Caco-2 (cell line): ENCODE data around the gene DUOX2. TPM values are rescaled to one million over a fixed set of nuclear protein-coding genes. Genes with fewer than 3 reads are reported as not detected.

Source experiments
- BruUV-seq: library from RNA; stranded (reverse); fragments of 400-500 nt; replicated peaks from 2 replicates; lab custom pipeline; 2021; lab: Mats Ljungman, UMichigan
- CTCF ChIA-PET: fragments of 300-600 bp; sonication (Branson Sonifier 250); formaldehyde crosslinking; loops from one replicate; lab custom pipeline; 2022; ENCODE audit warnings: antibody characterized with exemption; lab: Charles Lee
- POLR2A ChIA-PET: fragments of 300-600 bp; sonication (Branson Sonifier 250); formaldehyde crosslinking; loops from one replicate; lab custom pipeline; 2022; ENCODE audit warnings: antibody characterized with exemption; lab: Charles Lee
- DNase-seq, 2 experiments: peaks; one replicate each; pipeline versions ENCODE4 v3.0.0 to v3.0.0-alpha.2; 2020 to 2022
- H3K27me3 ChIP-seq: replicated peaks from 2 replicates; pipeline ENCODE4 v1.6.0; 2011; ENCODE audit warnings: low read length; ENCODE audit not compliant: control insufficient read depth, insufficient read depth
- H3K36me3 ChIP-seq: 2 replicates; pipeline ENCODE4 v1.5.1; 2011; ENCODE audit warnings: low read length; ENCODE audit not compliant: control insufficient read depth, insufficient read depth
- H3K4me1 ChIP-seq: fragments of 250-450 bp; sonication (Bioruptor Pico); 2 replicates; pipeline ENCODE4 v1.5.1; 2020; ENCODE audit warnings: mild to moderate bottlenecking
- H3K4me3 ChIP-seq: 2 replicates; pipeline ENCODE4 v1.5.1; 2011; ENCODE audit warnings: low read depth, mild to moderate bottlenecking, control low read depth, low read length
- H3K9me3 ChIP-seq: fragments of 250-450 bp; sonication (Bioruptor Pico); 2 replicates; pipeline ENCODE4 v1.5.1; 2020; ENCODE audit warnings: mild to moderate bottlenecking, moderate library complexity
- H3K27ac Mint-ChIP-seq: one replicate; pipeline ENCODE4 v1.8.0; 2022; ENCODE audit warnings: mixed read lengths; ENCODE audit not compliant: unreplicated experiment
- H3K27me3 Mint-ChIP-seq: one replicate; pipeline ENCODE4 v1.8.0; 2022; ENCODE audit warnings: mixed read lengths; ENCODE audit not compliant: insufficient read depth, unreplicated experiment
- H3K36me3 Mint-ChIP-seq: one replicate; pipeline ENCODE4 v1.8.0; 2022; ENCODE audit warnings: mild to moderate bottlenecking, mixed read lengths; ENCODE audit not compliant: insufficient read depth, unreplicated experiment
- H3K4me1 Mint-ChIP-seq: one replicate; pipeline ENCODE4 v1.8.0; 2022; ENCODE audit warnings: low read depth, mixed read lengths; ENCODE audit not compliant: unreplicated experiment
- H3K4me3 Mint-ChIP-seq: one replicate; pipeline ENCODE4 v1.8.0; 2022; ENCODE audit warnings: mild to moderate bottlenecking, moderate library complexity, mixed read lengths; ENCODE audit not compliant: unreplicated experiment
- H3K9me3 Mint-ChIP-seq: one replicate; pipeline ENCODE4 v1.8.0; 2022; ENCODE audit warnings: mixed read lengths; ENCODE audit not compliant: unreplicated experiment
- intact Hi-C: fragments of 100-400 bp; cut with micrococcal nuclease; formaldehyde crosslinking; loops from one replicate; pipeline ENCODE4 v1.10.0; 2022; ENCODE audit not compliant: unreplicated experiment
- total RNA-seq: library from RNA; stranded (reverse); gene quantifications from 2 replicates; pipeline ENCODE4 v1.2.3, GENCODE V29; 2022
- TF ChIP-seq, protein P1 (sequence below), 2 experiments: fragments of 200-600 bp in 1 of 2; IDR thresholded peaks; 1 replicate in 1 of 2; 2 replicates in 1 of 2; pipeline versions ENCODE4 v1.5.1 to v1.8.0; 2011 to 2022; ENCODE audit warnings: antibody characterized with exemption in 1 of 2, control low read depth in 1 of 2, inconsistent platforms in 1 of 2, low read depth in 1 of 2, low read length in 1 of 2, mild to moderate bottlenecking in 1 of 2, moderate library complexity in 1 of 2; ENCODE audit not compliant: insufficient read depth in 1 of 2, severe bottlenecking in 1 of 2, unreplicated experiment in 1 of 2

DUOX2 gene
- total RNA-seq, 1 experiment from 2014 or later: 6.9 TPM

DNA sequence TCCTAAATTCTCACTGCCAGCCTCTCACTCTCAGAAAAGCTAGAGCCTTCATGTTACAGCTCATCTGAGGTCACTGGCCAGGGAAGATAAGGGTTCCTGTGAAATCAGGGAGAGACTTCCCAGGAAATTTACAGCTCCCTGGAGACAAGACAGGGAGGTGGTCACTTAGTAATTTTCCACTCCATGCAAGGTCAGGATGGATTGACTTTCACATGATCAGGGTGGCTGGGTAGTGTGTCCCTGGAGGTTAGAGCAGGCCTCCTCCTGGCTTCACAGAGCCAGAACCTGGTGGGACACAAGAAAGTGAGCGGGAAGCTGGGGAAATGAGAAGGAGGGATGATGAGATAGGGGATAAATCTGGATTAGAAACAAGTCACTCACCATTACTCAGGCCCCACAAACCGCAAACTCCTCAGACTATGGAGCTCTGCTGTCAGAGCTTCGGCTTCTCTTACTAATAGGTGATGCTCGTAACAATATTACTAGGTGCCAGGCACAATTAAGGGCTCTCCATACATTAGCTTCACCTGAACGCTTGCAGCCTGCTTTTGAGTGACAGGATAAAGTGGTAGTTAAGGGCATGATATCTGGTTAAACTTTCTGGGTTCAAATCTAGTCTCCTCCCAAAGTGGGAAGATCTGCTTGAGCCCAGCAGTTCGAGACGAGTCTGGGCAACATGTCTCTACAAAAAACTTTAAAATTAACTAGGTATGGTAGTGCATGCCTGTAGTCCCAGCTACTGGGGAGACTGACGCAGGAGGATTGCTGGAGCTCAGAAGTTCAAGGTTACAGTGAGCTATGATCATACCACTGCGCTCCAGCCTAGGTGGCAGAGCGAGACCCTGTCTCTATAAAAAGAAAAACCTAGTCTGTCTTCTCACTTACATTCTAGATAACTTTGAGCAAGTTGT, 24.9 kb downstream of the DUOX2 start:
- H3K27ac Mint-ChIP-seq: peak overlapping the region; percentile 36
- Histone ChIP-seq H3K27me3 (no peaks in the 10 kb centered on the region), H3K4me3 (no peak overlapping the region), H3K4me1 (peaks cover 43% of the 10 kb centered on the region), H3K9me3 (no peaks in the 10 kb centered on the region), H3K36me3 (no peaks in the 10 kb centered on the region)
- no peak for DNase-seq
- ChIA-PET CTCF (interaction anchor here (0.6 to 3.3 kb wide), 3 partner anchors 29 to 1596 kb away, joined by 3 to 19 read pairs (median 3); no protein-coding TSS in a partner anchor), POLR2A (no interaction called here)
- intact Hi-C loops: no loop called here
- TF ChIP-seq, protein P1, sequence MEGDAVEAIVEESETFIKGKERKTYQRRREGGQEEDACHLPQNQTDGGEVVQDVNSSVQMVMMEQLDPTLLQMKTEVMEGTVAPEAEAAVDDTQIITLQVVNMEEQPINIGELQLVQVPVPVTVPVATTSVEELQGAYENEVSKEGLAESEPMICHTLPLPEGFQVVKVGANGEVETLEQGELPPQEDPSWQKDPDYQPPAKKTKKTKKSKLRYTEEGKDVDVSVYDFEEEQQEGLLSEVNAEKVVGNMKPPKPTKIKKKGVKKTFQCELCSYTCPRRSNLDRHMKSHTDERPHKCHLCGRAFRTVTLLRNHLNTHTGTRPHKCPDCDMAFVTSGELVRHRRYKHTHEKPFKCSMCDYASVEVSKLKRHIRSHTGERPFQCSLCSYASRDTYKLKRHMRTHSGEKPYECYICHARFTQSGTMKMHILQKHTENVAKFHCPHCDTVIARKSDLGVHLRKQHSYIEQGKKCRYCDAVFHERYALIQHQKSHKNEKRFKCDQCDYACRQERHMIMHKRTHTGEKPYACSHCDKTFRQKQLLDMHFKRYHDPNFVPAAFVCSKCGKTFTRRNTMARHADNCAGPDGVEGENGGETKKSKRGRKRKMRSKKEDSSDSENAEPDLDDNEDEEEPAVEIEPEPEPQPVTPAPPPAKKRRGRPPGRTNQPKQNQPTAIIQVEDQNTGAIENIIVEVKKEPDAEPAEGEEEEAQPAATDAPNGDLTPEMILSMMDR (IDR thresholded peaks at IDR 0.05; ENCODE audit: insufficient read depth in 1 of 2, low read depth in 1 of 2, low read length in 1 of 2, severe bottlenecking in 1 of 2, unreplicated experiment in 1 of 2): no peak
- no peaks in the 10 kb centered on the region for H3K36me3 Mint-ChIP-seq
- H3K4me3 Mint-ChIP-seq: no peak overlapping the region
- H3K27me3 Mint-ChIP-seq: no peaks in the 10 kb centered on the region
- no TSS peak for BruUV-seq
- H3K9me3 Mint-ChIP-seq: no peaks in the 10 kb centered on the region
- H3K4me1 Mint-ChIP-seq: peaks cover 21% of the 10 kb centered on the region

DNA sequence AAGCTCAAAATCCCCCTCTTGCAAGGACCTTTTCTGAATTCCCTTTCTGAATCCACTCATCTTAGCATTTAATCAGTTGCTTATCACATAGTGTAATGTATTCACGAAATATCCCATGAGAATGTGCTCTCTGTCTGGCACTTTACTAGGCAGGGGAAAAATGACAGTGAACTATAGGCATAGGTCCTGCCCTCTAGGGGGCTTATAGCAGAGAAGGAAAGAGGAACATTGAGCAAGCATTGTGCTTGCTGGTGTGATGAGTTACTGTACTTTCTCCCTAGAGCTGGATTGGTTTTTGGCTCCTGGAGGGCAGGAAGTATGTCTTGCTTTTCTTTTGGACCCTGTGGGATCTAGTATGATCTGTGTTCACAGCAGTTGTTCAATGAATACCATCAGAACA, 26.5 kb downstream of the DUOX2 start:
- H3K27me3 Mint-ChIP-seq: no peaks in the 10 kb centered on the region
- intact Hi-C loops: no loop called here
- BruUV-seq: no TSS peak
- ChIA-PET CTCF (interaction anchor here (0.6 to 3.3 kb wide), 2 partner anchors 31 to 76 kb away, joined by 3 to 19 read pairs; no protein-coding TSS in a partner anchor), POLR2A (no interaction called here)
- TF ChIP-seq, protein P1 (IDR thresholded peaks at IDR 0.05; ENCODE audit: insufficient read depth in 1 of 2, low read depth in 1 of 2, low read length in 1 of 2, severe bottlenecking in 1 of 2, unreplicated experiment in 1 of 2): no peak
- H3K9me3 Mint-ChIP-seq: no peaks in the 10 kb centered on the region
- no peaks in the 10 kb centered on the region for H3K36me3 Mint-ChIP-seq
- Histone ChIP-seq H3K27me3 (no peaks in the 10 kb centered on the region), H3K4me1 (peaks cover 54% of the 10 kb centered on the region), H3K4me3 (no peak overlapping the region), H3K9me3 (no peaks in the 10 kb centered on the region), H3K36me3 (no peaks in the 10 kb centered on the region)
- no peak overlapping the region for H3K4me3 Mint-ChIP-seq
- no peak for DNase-seq
- H3K4me1 Mint-ChIP-seq: peaks cover 27% of the 10 kb centered on the region
- no peak overlapping the region for H3K27ac Mint-ChIP-seq

DNA sequence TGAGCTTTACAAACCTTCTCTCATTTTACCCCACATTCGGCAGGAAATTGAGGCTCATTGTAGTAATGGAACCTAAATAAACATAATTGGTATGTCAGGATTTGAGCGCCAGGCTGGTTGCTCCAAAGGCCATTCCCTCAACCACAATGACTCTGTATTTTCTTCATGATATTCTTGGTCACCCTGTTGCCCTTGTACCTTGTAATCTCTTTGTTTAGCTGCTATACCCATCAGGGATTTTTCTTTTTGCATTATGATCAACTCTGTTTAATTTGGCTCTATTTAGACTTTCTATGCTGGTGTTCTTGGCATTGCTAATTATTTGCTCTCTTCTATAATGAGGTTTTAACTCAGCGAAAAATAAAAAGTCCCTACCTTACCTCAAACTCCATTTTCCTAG, 29.8 kb downstream of the DUOX2 start:
- ChIA-PET CTCF (no interaction called here), POLR2A (no interaction called here)
- Histone ChIP-seq H3K4me1 (peaks cover 28% of the 10 kb centered on the region), H3K27me3 (no peaks in the 10 kb centered on the region), H3K36me3 (no peaks in the 10 kb centered on the region), H3K9me3 (no peaks in the 10 kb centered on the region), H3K4me3 (no peak overlapping the region)
- intact Hi-C loops: no loop called here
- Mint-ChIP-seq H3K27ac (no peak overlapping the region), H3K36me3 (no peaks in the 10 kb centered on the region), H3K4me1 (peaks cover 10% of the 10 kb centered on the region), H3K27me3 (no peaks in the 10 kb centered on the region), H3K9me3 (no peaks in the 10 kb centered on the region), H3K4me3 (no peak overlapping the region)
- no TSS peak for BruUV-seq
- TF ChIP-seq, protein P1 (IDR thresholded peaks at IDR 0.05; ENCODE audit: insufficient read depth in 1 of 2, low read depth in 1 of 2, low read length in 1 of 2, severe bottlenecking in 1 of 2, unreplicated experiment in 1 of 2): no peak
- DNase-seq: no peak
